ENCODE results near the gene SRM.
"Not testable (repeated sequence)": the region's sequence is repeated elsewhere in the genome, so short reads cannot be mapped to it uniquely, and the experiment has no call there.

The SRM gene

GRCh38 chr1:11059968-11060830, at the start of gene SRM:
TSS of gene SRM (minus strand) at chr1:11060018. CDS start at chr1:11059943, 75 bp downstream.
- peak; percentile 94 for DNase-seq (ENCODE audit: low spot score)

- DNase-seq (ENCODE audit: low spot score), result no peak
Observed at GRCh38 chr1:11109047-11109760, 49.4 kb upstream of the SRM start.

- DNase-seq (ENCODE audit: low spot score), result no peak
Observed at GRCh38 chr1:11107599-11107998, 47.8 kb upstream of the SRM start.

GRCh38 chr1:11105586-11105985, 45.8 kb upstream of the SRM start:
- no peak for DNase-seq (ENCODE audit: low spot score)

GRCh38 chr1:11101347-11101746, 41.5 kb upstream of the SRM start:
- DNase-seq (ENCODE audit: low spot score), result no peak

GRCh38 chr1:11100806-11101205, 41.0 kb upstream of the SRM start:
- not testable (repeated sequence) for DNase-seq (ENCODE audit: low spot score)

GRCh38 chr1:11100149-11100493, 40.3 kb upstream of the SRM start:
- DNase-seq (ENCODE audit: low spot score), result no peak

- peak; percentile 96 for DNase-seq (ENCODE audit: low spot score)
Observed at GRCh38 chr1:11099310-11100148, 39.7 kb upstream of the SRM start, which contains the start of gene EXOSC10. TSS of gene EXOSC10 (minus strand) at chr1:11099869. CDS start at chr1:11099831, 38 bp downstream.

- DNase-seq (ENCODE audit: low spot score), result no peak
Observed at GRCh38 chr1:11098931-11099309, 39.1 kb upstream of the SRM start.

GRCh38 chr1:11083784-11084183, 24.0 kb upstream of the SRM start:
- DNase-seq (ENCODE audit: low spot score), result not testable (repeated sequence)

- no peak for DNase-seq (ENCODE audit: low spot score)
Observed at GRCh38 chr1:11080931-11081330, 21.1 kb upstream of the SRM start.

- no peak for DNase-seq (ENCODE audit: low spot score)
Observed at GRCh38 chr1:11078631-11079030, 18.8 kb upstream of the SRM start.

- DNase-seq (ENCODE audit: low spot score), result not testable (repeated sequence)
Observed at GRCh38 chr1:11073398-11073797, 13.6 kb upstream of the SRM start.

- no peak for DNase-seq (ENCODE audit: low spot score)
Observed at GRCh38 chr1:11072216-11072917, 12.5 kb upstream of the SRM start.

GRCh38 chr1:11071463-11072215, 11.8 kb upstream of the SRM start:
- no peak for DNase-seq (ENCODE audit: low spot score)

- DNase-seq (ENCODE audit: low spot score), result no peak
Observed at GRCh38 chr1:11070876-11071275, 11.1 kb upstream of the SRM start.

- no peak for DNase-seq (ENCODE audit: low spot score)
Observed at GRCh38 chr1:11068600-11069473, 9.0 kb upstream of the SRM start.

GRCh38 chr1:11067716-11068599, 8.1 kb upstream of the SRM start:
- DNase-seq (ENCODE audit: low spot score), result no peak

- DNase-seq (ENCODE audit: low spot score), result no peak
Observed at GRCh38 chr1:11065796-11066195, 6.0 kb upstream of the SRM start.

Data from ecto neural progenitor cell (in vitro differentiated cells).